IMR-90 (cell line): ENCODE measurements around the gene CELSR2. TPM values are rescaled to one million over a fixed set of nuclear protein-coding genes. Genes with fewer than 3 reads are reported as not detected.
A peak's percentile ranks its signal among the peaks of the same experiment; 100 is the strongest.

Experiments
- ATAC-seq: fragments of 200-7000 bp; cut with Tn5 transposase; 2 replicates; pipeline ENCODE4 v1.9.1; 2020; ENCODE audit warnings: low read depth, mild to moderate bottlenecking, moderate library complexity
- BruUV-seq: library from RNA; stranded (reverse); fragments of 400-500 nt; replicated peaks from 2 replicates; lab custom pipeline; 2021; lab: Mats Ljungman, UMichigan
- CTCF ChIA-PET: fragments of 300-600 bp; formaldehyde crosslinking; extraction: SDS; loops from one replicate; lab custom pipeline; 2021; ENCODE audit warnings: antibody characterized with exemption; lab: Yijun Ruan, JAX
- POLR2A ChIA-PET: fragments of 300-600 bp; sonication (Branson Sonifier 250); formaldehyde crosslinking; loops from one replicate; lab custom pipeline; 2022; ENCODE audit warnings: antibody characterized with exemption; ENCODE audit not compliant: unreplicated experiment; lab: Charles Lee
- DNase-seq: peaks from one replicate; pipeline ENCODE4 v3.0.0; 2013
- H2AFZ ChIP-seq: replicated peaks from 2 replicates; pipeline ENCODE3; 2013; ENCODE audit warnings: low read length, mild to moderate bottlenecking; ENCODE audit not compliant: poor library complexity
- H2AK5ac ChIP-seq: 2 replicates; pipeline ENCODE4 v1.6.1; 2013; ENCODE audit warnings: low read depth, low read length, inconsistent platforms
- H2AK9ac ChIP-seq: replicated peaks from 2 replicates; pipeline ENCODE3; 2013; ENCODE audit warnings: mild to moderate bottlenecking, low read depth, low read length, moderate library complexity; ENCODE audit not compliant: poor library complexity
- H2BK120ac ChIP-seq: 2 replicates; pipeline ENCODE4 v1.6.1; 2013; ENCODE audit warnings: low read depth, low read length, inconsistent platforms
- H2BK15ac ChIP-seq: 3 replicates; pipeline ENCODE4 v1.6.1; 2013; ENCODE audit warnings: low read depth, low read length, inconsistent platforms
- H2BK20ac ChIP-seq: 2 replicates; pipeline ENCODE4 v1.6.1; 2013; ENCODE audit warnings: low read depth, mild to moderate bottlenecking, inconsistent platforms, low read length, moderate library complexity
- H2BK5ac ChIP-seq: 2 replicates; pipeline ENCODE4 v1.6.1; 2013; ENCODE audit warnings: mild to moderate bottlenecking, low read depth, low read length, inconsistent platforms; ENCODE audit not compliant: poor library complexity, severe bottlenecking
- H3K14ac ChIP-seq: replicated peaks from 2 replicates; pipeline ENCODE4 v1.6.1; 2013; ENCODE audit warnings: low read depth, low read length, inconsistent platforms
- H3K18ac ChIP-seq: 2 replicates; pipeline ENCODE4 v1.6.1; 2013; ENCODE audit warnings: low read depth, low read length, control low read depth
- H3K23ac ChIP-seq: 2 replicates; pipeline ENCODE4 v1.6.1; 2013; ENCODE audit warnings: low read depth, low read length, inconsistent platforms
- H3K27ac ChIP-seq: 2 replicates; pipeline ENCODE4 v1.5.1; 2013; ENCODE audit warnings: mild to moderate bottlenecking, control low read depth, low read length; ENCODE audit not compliant: insufficient read depth
- H3K27me3 ChIP-seq: 2 replicates; pipeline ENCODE4 v1.6.1; 2013; ENCODE audit warnings: low read length; ENCODE audit not compliant: control insufficient read depth, insufficient read depth
- H3K36me3 ChIP-seq: 2 replicates; pipeline ENCODE4 v1.6.1; 2013; ENCODE audit warnings: low read length, mixed read lengths; ENCODE audit not compliant: control insufficient read depth, insufficient read depth
- H3K4ac ChIP-seq: 2 replicates; pipeline ENCODE4 v1.6.1; 2013; ENCODE audit warnings: low read depth, low read length, inconsistent platforms
- H3K4me1 ChIP-seq: 2 replicates; pipeline ENCODE4 v1.6.1; 2013; ENCODE audit warnings: low read length, mixed read lengths; ENCODE audit not compliant: control insufficient read depth, insufficient read depth
- H3K4me2 ChIP-seq: 2 replicates; pipeline ENCODE4 v1.6.1; 2013; ENCODE audit warnings: low read depth, mild to moderate bottlenecking, control low read depth, low read length, moderate library complexity
- H3K4me3 ChIP-seq: 2 replicates; pipeline ENCODE4 v1.5.1; 2013; ENCODE audit warnings: low read depth, mild to moderate bottlenecking, control low read depth, low read length, moderate library complexity; ENCODE audit not compliant: insufficient read depth
- H3K56ac ChIP-seq: 2 replicates; pipeline ENCODE4 v1.6.1; 2013; ENCODE audit warnings: low read length, inconsistent platforms; ENCODE audit not compliant: insufficient read depth; ENCODE audit errors: extremely low read depth
- H3K79me1 ChIP-seq, 2 experiments: 2 replicates each; pipeline ENCODE4 v1.6.1; 2013; ENCODE audit warnings: low read length in 2 of 2, inconsistent platforms in 1 of 2, low read depth in 1 of 2
- H3K9ac ChIP-seq: 2 replicates; pipeline ENCODE4 v1.6.1; 2013; ENCODE audit warnings: low read depth, low read length, control low read depth
- H3K9me1 ChIP-seq: 2 replicates; pipeline ENCODE4 v1.6.1; 2013; ENCODE audit warnings: low read length, inconsistent platforms; ENCODE audit not compliant: insufficient read depth
- H3K9me3 ChIP-seq: 2 replicates; pipeline ENCODE4 v1.6.1; 2013; ENCODE audit warnings: low read length; ENCODE audit not compliant: control insufficient read depth, insufficient read depth
- H4K20me1 ChIP-seq: 2 replicates; pipeline ENCODE4 v1.6.1; 2013; ENCODE audit warnings: low read length, inconsistent platforms; ENCODE audit not compliant: insufficient read depth
- H4K5ac ChIP-seq: 2 replicates; pipeline ENCODE4 v1.6.1; 2013; ENCODE audit warnings: mild to moderate bottlenecking, low read depth, low read length, control low read depth
- H4K8ac ChIP-seq, 2 experiments: 2 replicates each; pipeline ENCODE4 v1.6.1; 2013; ENCODE audit warnings: low read depth in 2 of 2, low read length in 2 of 2, control low read depth in 1 of 2, inconsistent platforms in 1 of 2
- H4K91ac ChIP-seq: 2 replicates; pipeline ENCODE4 v1.6.1; 2013; ENCODE audit warnings: low read depth, low read length, inconsistent platforms; ENCODE audit not compliant: insufficient read depth
- BHLHE40 ChIP-seq: fragments of 150-350 bp; IDR thresholded peaks from 2 replicates; pipeline ENCODE4 v1.6.1; 2016; ENCODE audit warnings: mild to moderate bottlenecking, low read depth, low read length
- CHD1 ChIP-seq: IDR thresholded peaks from 2 replicates; pipeline ENCODE4 v1.6.1; 2012; ENCODE audit warnings: low read depth, low read length, improper control_type of control experiment
- RAD21 ChIP-seq: IDR thresholded peaks from 2 replicates; pipeline ENCODE4 v1.6.1; 2012; ENCODE audit warnings: low read length, improper control_type of control experiment
- SMC3 ChIP-seq: fragments of 150-350 bp; IDR thresholded peaks from 2 replicates; pipeline ENCODE4 v1.6.1; 2016; ENCODE audit warnings: low read depth, mild to moderate bottlenecking, antibody characterized with exemption, low read length, moderate library complexity
- WGBS, 2 experiments: methylation state at CpG; one replicate each; pipeline versions ENCODE4 v1.1.5 to v1.1.7; 2013; ENCODE audit warnings: missing lambda C conversion rate in 2 of 2; ENCODE audit not compliant: insufficient read length in 1 of 2; ENCODE audit errors: extremely low coverage in 2 of 2; 5-methylcytosine and 5-hydroxymethylcytosine counted together
- dilution Hi-C: fragments of 300-500 bp; cut with HindIII; formaldehyde crosslinking; loops from one replicate; pipeline ENCODE4 v1.14.3; 2018; ENCODE audit warnings: low sequenced_read_pairs; ENCODE audit not compliant: unreplicated experiment
- in situ Hi-C: fragments of 300-500 bp; cut with MboI; formaldehyde crosslinking; loops from 3 replicates; pipeline ENCODE4 v1.14.3; 2019; ENCODE audit warnings: low sequenced_read_pairs, inconsistent platforms, mixed read lengths
- intact Hi-C: fragments of 100-400 bp; cut with micrococcal nuclease; formaldehyde crosslinking; loops from 2 replicates; pipeline ENCODE4 v1.10.0; 2022
- polyA plus RNA-seq, 3 experiments: library from polyadenylated mRNA; depleted of rRNA; stranded (reverse); fragments of >200 nt; gene quantifications; 2 replicates each; pipeline ENCODE4 v1.2.3, GENCODE V29; 2012; ENCODE audit warnings: low replicate concordance in 1 of 3
- total RNA-seq: library from RNA; depleted of rRNA; stranded (reverse); fragments of >200 nt; gene quantifications from 2 replicates; pipeline ENCODE4 v1.2.3, GENCODE V29; 2012
- TF ChIP-seq, protein P1 (sequence below): fragments of 150-350 bp; IDR thresholded peaks from 2 replicates; pipeline ENCODE4 v1.6.1; 2016; ENCODE audit warnings: low read depth, mild to moderate bottlenecking, low read length, moderate library complexity, borderline replicate concordance

The CELSR2 gene
- total and polyA plus RNA-seq, 2 of the 4 experiments (the other 2 are of a cell fraction) = 1.3 to 5.3 TPM

DNA sequence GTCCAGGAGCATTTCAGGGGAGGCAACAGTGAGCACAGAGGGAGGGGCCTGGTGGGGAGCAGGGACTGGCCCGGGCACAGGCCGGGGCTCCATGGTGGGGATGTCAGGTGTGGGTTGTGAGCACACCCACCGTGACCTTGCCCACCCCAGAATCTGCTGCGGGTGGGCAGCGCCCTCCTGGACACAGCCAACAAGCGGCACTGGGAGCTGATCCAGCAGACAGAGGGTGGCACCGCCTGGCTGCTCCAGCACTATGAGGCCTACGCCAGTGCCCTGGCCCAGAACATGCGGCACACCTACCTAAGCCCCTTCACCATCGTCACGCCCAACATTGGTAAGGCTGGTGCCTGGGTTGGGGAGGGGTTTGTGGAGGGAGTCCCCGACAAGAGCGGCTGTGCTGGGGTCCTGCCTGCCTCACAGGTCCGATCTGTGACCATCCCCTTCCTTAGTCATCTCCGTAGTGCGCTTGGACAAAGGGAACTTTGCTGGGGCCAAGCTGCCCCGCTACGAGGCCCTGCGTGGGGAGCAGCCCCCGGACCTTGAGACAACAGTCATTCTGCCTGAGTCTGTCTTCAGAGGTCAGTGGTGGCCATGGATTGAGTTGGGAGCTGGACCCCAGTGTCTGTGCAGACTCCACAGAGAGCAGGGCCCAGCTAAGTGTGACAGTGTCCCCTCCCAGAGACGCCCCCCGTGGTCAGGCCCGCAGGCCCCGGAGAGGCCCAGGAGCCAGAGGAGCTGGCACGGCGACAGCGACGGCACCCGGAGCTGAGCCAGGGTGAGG is 19.3 kb downstream of the CELSR2 start (continued):
- TF ChIP-seq BHLHE40 = no peak

GRCh38 chr1:109269212-109269980 is 20.1 kb downstream of the CELSR2 start:
- Histone ChIP-seq H3K27me3 (no peaks in the 10 kb centered on the region), H4K20me1 (no peaks in the 10 kb centered on the region), H2AFZ (peak overlapping the region; percentile 58), H3K4me3 (no peak overlapping the region), H3K36me3 (peaks cover 2% of the 10 kb centered on the region; the same call in 1 of the 2 replicates), H4K8ac (no peak overlapping the region), H3K56ac (no peak overlapping the region), H2BK120ac (no peak overlapping the region), H2BK5ac (no peak overlapping the region), H3K23ac (no peak overlapping the region), H3K18ac (no peak overlapping the region), H2BK15ac (no peak overlapping the region), H4K5ac (no peak overlapping the region), H4K91ac (no peak overlapping the region), H3K9ac (no peak overlapping the region), H3K4me1 (peaks cover 2% of the 10 kb centered on the region), H3K4me2 (no peak overlapping the region), H2AK5ac (peak overlapping the region; percentile 8; the same call in 1 of the 2 replicates), H3K79me1 (no peaks in the 10 kb centered on the region), H3K14ac (no peak overlapping the region), H3K9me1 (no peaks in the 10 kb centered on the region), H3K4ac (no peak overlapping the region), H2BK20ac (no peak overlapping the region), H2AK9ac (no peak overlapping the region), H3K9me3 (peaks cover 2% of the 10 kb centered on the region; the same call in 1 of the 2 replicates), H3K27ac (no peak overlapping the region)
- ChIA-PET CTCF (no interaction called here), POLR2A (no interaction called here)
- in situ Hi-C loops (loop anchor here (10.0 kb wide), 1 partner anchor 265 kb away; the partner anchor contains the start of gene GPR61), dilution Hi-C loops (no loop called here), intact Hi-C loops (no loop called here)
- WGBS, 2 experiments = 95% methylated on average over 19 of the region's 33 CpGs; no CpG with 5 or more reads in 1 of the 2 experiments
- ATAC-seq (no peak), DNase-seq (no peak)
- TF ChIP-seq, protein P1, sequence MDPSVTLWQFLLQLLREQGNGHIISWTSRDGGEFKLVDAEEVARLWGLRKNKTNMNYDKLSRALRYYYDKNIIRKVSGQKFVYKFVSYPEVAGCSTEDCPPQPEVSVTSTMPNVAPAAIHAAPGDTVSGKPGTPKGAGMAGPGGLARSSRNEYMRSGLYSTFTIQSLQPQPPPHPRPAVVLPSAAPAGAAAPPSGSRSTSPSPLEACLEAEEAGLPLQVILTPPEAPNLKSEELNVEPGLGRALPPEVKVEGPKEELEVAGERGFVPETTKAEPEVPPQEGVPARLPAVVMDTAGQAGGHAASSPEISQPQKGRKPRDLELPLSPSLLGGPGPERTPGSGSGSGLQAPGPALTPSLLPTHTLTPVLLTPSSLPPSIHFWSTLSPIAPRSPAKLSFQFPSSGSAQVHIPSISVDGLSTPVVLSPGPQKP = no peak
- TF ChIP-seq CHD1 (no peak), RAD21 (no peak), SMC3 (no peak)
- BruUV-seq = no TSS peak
